ENCODE results near the gene DYSF. TPM values are rescaled to one million over a fixed set of nuclear protein-coding genes. Genes with fewer than 3 reads are reported as not detected.
"Not testable (repeated sequence)": the region's sequence is repeated elsewhere in the genome, so short reads cannot be mapped to it uniquely, and the experiment has no call there.

DYSF gene
- total RNA-seq, 1 donor from 2014 or later: 3.4 TPM

GRCh38 chr2:71619230-71619741 is 165.9 kb downstream of the DYSF start:
- ATAC-seq: no peak

- no peak for ATAC-seq
Measured at GRCh38 chr2:71620116-71620515, 166.8 kb downstream of the DYSF start.

GRCh38 chr2:71620851-71621251 is 167.5 kb downstream of the DYSF start:
- ATAC-seq: no peak

GRCh38 chr2:71629273-71629672 is 175.9 kb downstream of the DYSF start:
- no peak for ATAC-seq

GRCh38 chr2:71629771-71630453 is 176.6 kb downstream of the DYSF start:
- ATAC-seq: no peak

- ATAC-seq: no peak
Measured at GRCh38 chr2:71630454-71631328, 177.3 kb downstream of the DYSF start.

GRCh38 chr2:71631411-71631931 is 178.1 kb downstream of the DYSF start:
- no peak for ATAC-seq

GRCh38 chr2:71633086-71633485 is 179.7 kb downstream of the DYSF start:
- no peak for ATAC-seq

- ATAC-seq: no peak
Measured at GRCh38 chr2:71634567-71634966, 181.2 kb downstream of the DYSF start.

- no peak for ATAC-seq
Measured at GRCh38 chr2:71635798-71636197, 182.4 kb downstream of the DYSF start.

- no peak for ATAC-seq
Measured at GRCh38 chr2:71637168-71637567, 183.8 kb downstream of the DYSF start.

GRCh38 chr2:71637736-71638135 is 184.4 kb downstream of the DYSF start:
- ATAC-seq: no peak

GRCh38 chr2:71639735-71640134 is 186.4 kb downstream of the DYSF start:
- no peak for ATAC-seq

GRCh38 chr2:71640489-71640888 is 187.1 kb downstream of the DYSF start:
- ATAC-seq: no peak

- ATAC-seq: no peak
Measured at GRCh38 chr2:71643674-71644357, 190.5 kb downstream of the DYSF start.

- peak; percentile 95 for ATAC-seq
Measured at GRCh38 chr2:71646028-71646427, 192.7 kb downstream of the DYSF start.

- no peak for ATAC-seq
Measured at GRCh38 chr2:71647356-71647755, 194.0 kb downstream of the DYSF start.

- ATAC-seq: no peak
Measured at GRCh38 chr2:71655498-71655897, 202.1 kb downstream of the DYSF start.

- ATAC-seq: not testable (repeated sequence)
Measured at GRCh38 chr2:71658256-71658655, 204.9 kb downstream of the DYSF start.

GRCh38 chr2:71658771-71659170 is 205.4 kb downstream of the DYSF start:
- no peak for ATAC-seq

GRCh38 chr2:71659868-71660518 is 206.6 kb downstream of the DYSF start:
- no peak for ATAC-seq

GRCh38 chr2:71661782-71662181 is 208.4 kb downstream of the DYSF start:
- ATAC-seq: no peak

All from esophagus mucosa (tissue), 1 donor.